Measurements from ENCODE around the gene USP4. TPM values are rescaled to one million over a fixed set of nuclear protein-coding genes. Genes with fewer than 3 reads are reported as not detected.

The USP4 gene
- total RNA-seq: 39.4 TPM
- long read RNA-seq, transcript USP4-201 (22 exons, 3,126 nt): major isoform, 27 of 44 reads
- long read RNA-seq, partial matches to known transcripts: 3 of 44 reads
- long read RNA-seq, other reads (novel, unspliced or antisense): 9 of 44 reads

- intact Hi-C loops (cut with DNase I): loop anchor here (1.0 to 2.0 kb wide), 4 partner anchors 17 to 169 kb away; partner anchors contain the start of genes KLHDC8B and TCTA
- peak; percentile 98 for ATAC-seq
Observed at GRCh38 chr3:49339941-49340800, at the start of gene USP4. TSS of gene USP4 (minus strand) at chr3:49340053. CDS start at chr3:49340024, 29 bp downstream.

GRCh38 chr3:49389297-49389696 is 49.4 kb upstream of the USP4 start:
- ATAC-seq (no peak), DNase-seq (ENCODE audit: missing footprints) (no peak)
- intact Hi-C loops (cut with DNase I): no loop called here

More at GRCh38 chr3:49339941-49340800, at the start of gene USP4:
- DNase-seq (ENCODE audit: missing footprints): peak; percentile 98

- intact Hi-C loops (cut with DNase I): no loop called here
- DNase-seq (ENCODE audit: missing footprints) (no peak), ATAC-seq (no peak)
Observed at GRCh38 chr3:49388289-49388820, 48.5 kb upstream of the USP4 start.

GRCh38 chr3:49387721-49388120 is 47.9 kb upstream of the USP4 start:
- DNase-seq (ENCODE audit: missing footprints) (no peak), ATAC-seq (no peak)

GRCh38 chr3:49386056-49386756 is 46.4 kb upstream of the USP4 start:
- DNase-seq (ENCODE audit: missing footprints) (no peak), ATAC-seq (no peak)
- intact Hi-C loops (cut with DNase I): no loop called here

More at GRCh38 chr3:49387721-49388120, 47.9 kb upstream of the USP4 start:
- intact Hi-C loops (cut with DNase I): no loop called here

- DNase-seq (ENCODE audit: missing footprints) (no peak), ATAC-seq (no peak)
- intact Hi-C loops (cut with DNase I): no loop called here
Observed at GRCh38 chr3:49385617-49386016, 45.8 kb upstream of the USP4 start.

- intact Hi-C loops (cut with DNase I): no loop called here
- ATAC-seq: no peak
- DNase-seq (ENCODE audit: missing footprints): no peak
Observed at GRCh38 chr3:49383387-49383786, 43.5 kb upstream of the USP4 start.

GRCh38 chr3:49378249-49378895 is 38.5 kb upstream of the USP4 start:
- no peak for DNase-seq (ENCODE audit: missing footprints)
- intact Hi-C loops (cut with DNase I): no loop called here
- ATAC-seq: peak; percentile 61

- intact Hi-C loops (cut with DNase I): no loop called here
Observed at GRCh38 chr3:49377483-49377882, 37.6 kb upstream of the USP4 start.

GRCh38 chr3:49371946-49372345 is 32.1 kb upstream of the USP4 start:
- intact Hi-C loops (cut with DNase I): no loop called here
- DNase-seq (ENCODE audit: missing footprints) (no peak), ATAC-seq (no peak)

More at GRCh38 chr3:49377483-49377882, 37.6 kb upstream of the USP4 start:
- no peak for DNase-seq (ENCODE audit: missing footprints)
- ATAC-seq: peak; percentile 18

- intact Hi-C loops (cut with DNase I): no loop called here
- ATAC-seq (no peak), DNase-seq (ENCODE audit: missing footprints) (no peak)
Observed at GRCh38 chr3:49370585-49371290, 30.9 kb upstream of the USP4 start.

GRCh38 chr3:49362561-49362960 is 22.7 kb upstream of the USP4 start:
- ATAC-seq (no peak), DNase-seq (ENCODE audit: missing footprints) (no peak)
- intact Hi-C loops (cut with DNase I): no loop called here

- intact Hi-C loops (cut with DNase I): loop anchor here (5.0 kb wide), 2 partner anchors 53 to 187 kb away; partner anchors contain the start of genes KLHDC8B, RHOA and TCTA
- DNase-seq (ENCODE audit: missing footprints) (no peak), ATAC-seq (no peak)
Observed at GRCh38 chr3:49359623-49360022, 19.8 kb upstream of the USP4 start.

GRCh38 chr3:49358884-49359225 is 19.0 kb upstream of the USP4 start:
- ATAC-seq (no peak), DNase-seq (ENCODE audit: missing footprints) (no peak)
- intact Hi-C loops (cut with DNase I): loop anchor here (5.0 kb wide), 2 partner anchors 53 to 187 kb away; partner anchors contain the start of genes KLHDC8B, RHOA and TCTA

GRCh38 chr3:49358217-49358883 is 18.5 kb upstream of the USP4 start, which contains the start of gene GPX1:
TSS of gene GPX1 (minus strand) at chr3:49358353. CDS start at chr3:49358278, 75 bp downstream.
- ATAC-seq (peak; percentile 96), DNase-seq (ENCODE audit: missing footprints) (peak; percentile 97)

GRCh38 chr3:49357443-49358216 is 17.8 kb upstream of the USP4 start:
- intact Hi-C loops (cut with DNase I): loop anchor here (2.0 to 5.0 kb wide), 3 partner anchors 17 to 185 kb away; partner anchors contain the start of genes KLHDC8B, RHOA, TCTA and USP4
- peak; percentile 44 for ATAC-seq
- DNase-seq (ENCODE audit: missing footprints): peak; percentile 84

More at GRCh38 chr3:49358217-49358883, 18.5 kb upstream of the USP4 start, which contains the start of gene GPX1:
- intact Hi-C loops (cut with DNase I): loop anchor here (5.0 kb wide), 2 partner anchors 54 to 186 kb away; partner anchors contain the start of genes KLHDC8B, RHOA and TCTA
